HPDE6-E6E7 (cell line): ENCODE data around the gene DES.
A peak's percentile ranks its signal among the peaks of the same experiment; 100 is the strongest.

ENCODE experiments used
- DNase-seq: peaks from one replicate; pipeline ENCODE4 v3.0.0; 2011; ENCODE audit warnings: missing footprints; ENCODE audit errors: extremely low spot score

The DES gene

GRCh38 chr2:219472629-219473187 lies 54.5 kb downstream of the DES start:
- DNase-seq = no peak

GRCh38 chr2:219473511-219473910 lies 55.3 kb downstream of the DES start:
- DNase-seq = no peak

GRCh38 chr2:219474285-219475060 lies 56.3 kb downstream of the DES start:
- no peak for DNase-seq

GRCh38 chr2:219475278-219475677 lies 57.1 kb downstream of the DES start:
- no peak for DNase-seq

GRCh38 chr2:219475697-219476651 lies 57.8 kb downstream of the DES start:
- DNase-seq = peak; percentile 49
